IPS-18c (cell line): ENCODE results near the gene ZNF511.

ENCODE experiments used
- H3K4me3 ChIP-seq: 2 replicates; pipeline ENCODE4 v1.7.0; 2013; ENCODE audit warnings: low read depth, mild to moderate bottlenecking, low read length, moderate library complexity; ENCODE audit not compliant: insufficient read depth
- H3K9me3 ChIP-seq: one replicate; pipeline ENCODE4 v1.6.1; 2013; ENCODE audit warnings: mild to moderate bottlenecking, low read length, moderate library complexity; ENCODE audit not compliant: control insufficient read depth, insufficient read depth

The ZNF511 gene

DNA sequence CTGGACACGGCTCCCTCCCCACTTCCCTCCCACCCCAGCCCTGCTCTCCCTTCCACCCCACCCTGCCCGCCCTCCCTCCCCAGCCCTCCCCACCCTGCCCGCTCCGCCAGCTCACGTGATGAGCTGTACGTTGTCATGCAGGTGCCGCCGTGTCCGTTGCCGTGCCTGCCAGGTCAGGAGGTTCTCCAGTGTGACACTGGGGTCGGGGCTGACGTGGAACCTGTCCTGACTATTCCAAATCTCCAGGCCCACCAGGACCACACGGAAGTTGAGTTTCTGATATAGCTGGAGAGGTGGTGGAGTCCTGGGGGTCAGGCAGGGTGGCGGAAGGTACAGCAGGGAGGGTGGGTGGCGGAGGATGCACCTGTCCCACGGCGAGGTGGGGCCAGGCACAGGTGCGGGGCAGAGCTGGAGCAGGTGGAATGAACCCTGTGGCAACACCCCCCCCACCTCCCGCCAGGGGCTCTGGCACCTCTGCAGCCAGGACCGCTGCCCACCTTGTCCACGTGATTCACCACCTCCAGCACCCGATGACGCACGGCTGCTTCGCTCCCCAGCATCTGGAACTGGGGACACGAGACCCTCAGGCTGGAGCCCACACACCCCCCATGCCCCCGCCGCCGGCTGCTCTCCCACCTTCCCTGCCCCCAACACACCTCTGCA is 36.3 kb upstream of the ZNF511 start:
- Histone ChIP-seq H3K4me3 (no peak overlapping the region), H3K9me3 (no peaks in the 10 kb centered on the region)

DNA sequence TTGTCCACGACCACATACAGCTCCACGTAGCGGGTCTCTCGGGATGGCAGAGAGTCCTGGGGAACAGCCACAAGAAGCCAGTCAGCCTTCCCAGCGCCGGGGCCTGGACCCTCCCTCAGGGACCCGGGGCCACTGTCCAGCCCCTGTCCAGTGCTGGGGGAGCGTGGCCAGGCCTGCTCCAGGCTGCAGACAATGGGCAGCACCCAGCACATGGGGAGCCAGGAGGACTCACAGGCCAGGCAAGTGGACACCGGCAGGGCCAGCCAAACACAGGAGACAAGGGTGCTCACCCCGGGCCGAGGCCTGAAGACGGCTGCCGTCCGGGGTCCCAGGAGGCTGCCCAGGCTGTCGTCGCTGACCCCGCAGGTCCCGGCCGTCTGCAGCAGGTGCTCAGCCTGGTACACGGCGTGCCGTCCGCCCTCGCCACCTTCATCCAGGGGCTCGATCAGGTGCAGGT is 35.7 kb upstream of the ZNF511 start:
- Histone ChIP-seq H3K9me3 (no peaks in the 10 kb centered on the region), H3K4me3 (no peak overlapping the region)

DNA sequence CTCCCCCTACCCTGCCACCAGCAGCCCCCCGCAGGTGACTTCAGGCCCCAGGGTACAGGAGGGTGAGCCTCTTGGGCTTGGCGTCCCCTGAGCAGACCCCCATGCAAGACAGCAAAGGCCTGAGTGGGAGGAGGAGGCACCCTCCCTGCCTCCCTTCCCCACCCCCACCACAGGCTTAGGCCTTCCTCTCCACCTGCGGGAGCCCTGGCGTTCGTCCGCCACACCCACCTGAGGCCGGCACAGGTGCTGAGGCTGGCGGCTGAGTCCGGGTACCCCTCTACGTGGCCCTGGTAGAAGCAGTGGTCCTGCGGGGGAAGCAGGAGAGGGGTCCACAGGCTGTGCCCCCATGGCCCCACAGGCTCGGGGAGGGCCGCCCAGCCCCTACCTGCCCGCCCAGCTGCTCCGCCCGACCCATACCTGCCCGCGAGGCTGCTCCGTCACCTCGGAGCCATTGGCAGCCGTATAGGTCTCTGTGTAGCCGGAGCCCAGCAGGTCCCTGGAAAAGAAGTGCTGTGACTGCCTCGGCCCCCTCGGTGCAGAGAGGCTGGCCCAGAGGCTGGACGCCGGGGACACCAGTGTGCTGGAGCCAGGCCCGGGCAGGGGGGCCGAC is 35.1 kb upstream of the ZNF511 start:
- Histone ChIP-seq H3K4me3 (no peak overlapping the region), H3K9me3 (no peaks in the 10 kb centered on the region)

DNA sequence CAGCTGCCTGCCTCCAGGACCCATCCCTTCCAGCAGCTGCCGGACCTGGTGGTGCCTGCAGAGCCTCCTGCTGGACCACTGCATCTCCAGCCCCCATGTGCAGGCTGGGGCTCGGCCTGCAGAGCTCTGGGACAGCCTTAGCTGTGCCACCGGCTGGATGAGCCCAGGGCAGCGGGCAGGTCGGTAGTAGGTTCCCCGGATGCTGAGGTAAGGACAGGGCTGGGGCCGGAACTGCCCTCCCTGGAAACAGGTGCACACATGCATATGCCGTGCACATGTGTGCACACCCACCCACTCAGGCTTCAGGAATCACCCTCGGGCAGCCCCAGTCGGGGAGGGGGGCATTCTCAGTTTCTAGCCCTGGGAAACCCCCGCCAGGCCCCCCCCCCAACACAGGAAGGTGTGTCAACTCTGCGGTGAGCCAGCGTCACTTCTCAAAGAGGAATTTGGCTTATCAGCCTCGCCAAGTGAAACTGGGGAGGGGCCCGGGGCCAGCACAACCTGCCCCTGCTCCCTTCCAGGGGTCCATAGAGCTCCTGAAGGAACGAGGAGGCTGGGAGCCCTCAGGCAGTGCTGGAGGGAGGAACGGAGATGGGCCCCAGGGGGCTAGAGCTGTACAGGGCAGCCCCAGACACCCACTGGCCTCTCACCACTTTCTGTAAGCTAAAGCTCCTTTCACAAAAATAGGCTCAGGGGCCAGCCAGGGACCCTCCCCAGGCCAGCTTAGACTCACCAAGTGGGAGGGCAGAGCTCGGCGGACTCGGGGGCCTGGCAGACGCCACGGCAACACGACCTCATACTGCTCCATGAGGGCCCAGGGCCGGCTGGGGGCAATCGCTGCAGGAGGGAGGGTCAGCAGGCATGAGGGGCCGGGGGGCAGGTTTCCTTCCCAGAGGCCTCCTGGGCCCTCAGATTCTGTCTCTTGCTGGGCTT is 33.7 kb upstream of the ZNF511 start:
- no peak overlapping the region for H3K4me3 ChIP-seq
- H3K9me3 ChIP-seq = no peaks in the 10 kb centered on the region

DNA sequence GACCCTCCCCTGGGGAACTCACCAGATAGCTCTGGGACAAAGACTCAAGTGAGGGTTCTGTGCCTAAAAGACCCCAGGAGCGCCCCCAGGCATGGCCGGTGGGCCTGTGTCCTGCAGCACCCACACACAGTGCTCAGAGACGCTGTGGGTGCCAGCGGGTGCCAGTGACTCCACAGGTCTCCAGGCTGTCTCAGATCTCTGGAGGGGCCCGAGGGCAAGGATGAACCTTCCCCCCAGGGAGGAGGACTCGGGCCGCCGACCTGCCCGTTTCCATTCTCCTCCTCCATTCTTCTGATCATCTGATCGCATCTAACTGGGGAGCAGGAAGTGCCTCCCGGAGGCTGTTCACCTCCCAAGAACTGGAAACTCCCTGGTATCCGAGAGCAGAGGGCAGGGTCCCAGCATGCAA is 33.0 kb upstream of the ZNF511 start:
- no peak overlapping the region for H3K4me3 ChIP-seq
- no peaks in the 10 kb centered on the region for H3K9me3 ChIP-seq

DNA sequence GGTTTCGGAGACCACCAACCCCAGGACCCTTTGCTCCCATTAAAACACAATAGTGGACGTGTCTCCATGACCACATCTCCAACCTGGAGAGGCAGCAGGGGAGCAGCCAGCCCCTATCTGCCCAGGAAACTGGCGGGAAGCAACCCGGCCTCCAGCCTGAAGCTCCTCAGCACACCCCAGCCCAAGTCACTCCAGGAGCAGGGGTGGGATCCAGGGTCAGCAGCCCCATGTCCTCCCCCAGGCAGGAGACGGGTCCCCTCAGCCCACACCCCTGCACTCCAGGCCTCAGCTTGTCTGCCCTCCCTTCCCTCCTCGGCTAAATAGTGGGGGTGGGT is 32.6 kb upstream of the ZNF511 start:
- peak overlapping the region; percentile 40; the same call in 1 of the 2 replicates for H3K4me3 ChIP-seq
- H3K9me3 ChIP-seq = no peaks in the 10 kb centered on the region

DNA sequence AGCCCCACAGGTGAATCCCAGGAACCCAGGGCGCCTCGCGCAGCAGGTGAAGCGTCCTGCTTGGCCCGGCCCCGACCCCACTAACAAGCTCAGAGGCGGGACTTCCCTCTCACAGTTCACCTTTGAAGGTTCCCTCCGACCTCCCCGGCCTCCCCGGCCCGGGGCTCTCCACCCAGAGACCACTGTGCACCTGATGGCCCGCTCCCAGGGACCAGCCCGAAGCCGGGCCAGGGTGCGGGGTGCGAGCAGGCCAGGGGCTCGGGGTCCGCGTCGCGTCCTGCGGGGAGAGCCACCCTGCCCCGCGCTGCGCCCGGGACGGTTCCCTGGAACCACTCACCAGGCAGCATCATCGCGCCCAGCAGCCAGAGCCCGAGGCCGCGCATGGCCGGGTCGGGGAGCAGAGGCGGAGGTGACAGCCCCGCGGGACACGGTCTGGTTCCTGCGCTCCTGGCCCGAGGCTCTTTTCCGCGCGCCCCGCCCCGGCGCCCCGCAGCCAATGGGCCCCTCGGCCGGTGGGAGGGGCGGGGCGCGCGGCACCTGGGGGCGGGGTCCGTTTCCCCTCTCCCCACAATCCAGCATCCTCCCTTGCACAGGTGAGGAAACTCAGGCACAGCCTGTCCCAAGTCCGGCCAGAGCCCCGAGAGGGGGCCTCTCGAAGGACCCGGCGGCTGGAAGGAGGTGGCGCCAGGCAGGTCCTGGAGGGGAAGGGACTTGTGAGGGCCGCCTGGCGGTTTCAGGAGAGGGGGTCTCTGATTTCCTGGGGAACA is 32.1 kb upstream of the ZNF511 start, which contains the start of gene ADAM8:
ADAM8 (minus strand) TSS at position 434 of the 767 bp plus-strand sequence; CDS start at position 383, 51 bp downstream.
- no peaks in the 10 kb centered on the region for H3K9me3 ChIP-seq
- H3K4me3 ChIP-seq = peak within 1 kb of the TSS; percentile 40

DNA sequence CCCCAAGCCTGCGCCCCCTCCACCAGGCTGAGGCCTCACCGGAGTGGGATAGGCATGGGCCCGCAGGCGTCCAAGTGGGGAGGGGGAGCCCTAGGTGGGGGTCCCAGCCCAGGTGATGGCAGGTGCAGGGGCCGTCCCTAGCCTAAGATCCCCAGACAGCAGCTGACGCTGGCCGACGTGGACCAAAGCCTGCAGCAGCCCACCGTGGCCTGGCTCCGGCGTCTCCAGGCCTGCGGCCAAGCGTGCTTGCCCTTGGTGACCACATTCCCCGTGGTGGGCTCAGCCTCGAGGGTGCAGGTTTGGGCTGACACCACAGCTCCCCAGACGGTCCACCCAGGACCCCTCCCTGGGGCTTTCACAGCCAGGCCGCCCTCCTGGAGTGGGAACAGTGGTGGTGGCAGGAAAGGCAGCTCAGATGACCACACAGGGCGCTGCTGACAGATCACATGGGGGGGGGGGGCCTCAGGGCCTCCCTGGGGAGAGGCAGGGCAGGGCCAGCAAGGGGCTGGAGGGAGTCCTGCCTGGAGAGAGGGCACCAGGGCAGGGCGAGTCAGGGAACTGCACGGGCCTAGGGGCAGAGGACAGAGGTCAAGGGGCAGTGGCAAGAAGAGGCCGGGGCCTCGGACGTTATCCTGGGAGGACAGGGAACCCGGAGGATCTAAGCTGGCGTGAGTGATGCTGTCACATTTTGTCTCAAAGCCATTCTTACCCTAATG is 31.3 kb upstream of the ZNF511 start:
- Histone ChIP-seq H3K4me3 (peak overlapping the region; percentile 28), H3K9me3 (no peaks in the 10 kb centered on the region)

DNA sequence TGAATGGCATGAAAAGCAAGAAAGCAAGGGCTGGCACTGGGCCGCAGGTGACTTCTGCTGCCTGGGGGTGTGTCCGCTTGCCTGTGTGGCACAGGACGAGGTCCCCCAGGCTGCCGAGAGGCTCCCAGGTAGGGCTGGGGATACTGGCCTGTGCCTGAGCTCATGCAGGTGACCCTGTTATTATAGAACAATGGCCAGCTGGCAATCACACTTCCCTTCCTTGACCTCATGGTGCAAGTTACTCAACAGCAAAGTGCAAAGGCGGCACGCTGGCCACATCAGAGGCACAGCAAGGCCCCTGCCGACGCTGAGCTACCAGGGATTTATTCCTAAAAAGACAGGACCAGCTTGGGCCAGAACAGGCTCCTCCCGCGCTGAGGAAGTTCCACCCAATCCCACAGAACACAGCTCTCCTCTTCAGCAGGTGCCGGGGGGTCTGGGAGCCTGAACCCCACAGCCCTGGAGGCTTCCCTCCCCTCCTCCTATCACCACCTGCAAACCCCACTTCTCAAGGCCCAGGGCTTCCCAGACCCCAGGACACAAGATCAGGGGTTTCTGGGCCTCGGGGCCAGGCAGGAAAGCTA is 30.6 kb upstream of the ZNF511 start:
- H3K4me3 ChIP-seq = no peak overlapping the region
- H3K9me3 ChIP-seq = no peaks in the 10 kb centered on the region

DNA sequence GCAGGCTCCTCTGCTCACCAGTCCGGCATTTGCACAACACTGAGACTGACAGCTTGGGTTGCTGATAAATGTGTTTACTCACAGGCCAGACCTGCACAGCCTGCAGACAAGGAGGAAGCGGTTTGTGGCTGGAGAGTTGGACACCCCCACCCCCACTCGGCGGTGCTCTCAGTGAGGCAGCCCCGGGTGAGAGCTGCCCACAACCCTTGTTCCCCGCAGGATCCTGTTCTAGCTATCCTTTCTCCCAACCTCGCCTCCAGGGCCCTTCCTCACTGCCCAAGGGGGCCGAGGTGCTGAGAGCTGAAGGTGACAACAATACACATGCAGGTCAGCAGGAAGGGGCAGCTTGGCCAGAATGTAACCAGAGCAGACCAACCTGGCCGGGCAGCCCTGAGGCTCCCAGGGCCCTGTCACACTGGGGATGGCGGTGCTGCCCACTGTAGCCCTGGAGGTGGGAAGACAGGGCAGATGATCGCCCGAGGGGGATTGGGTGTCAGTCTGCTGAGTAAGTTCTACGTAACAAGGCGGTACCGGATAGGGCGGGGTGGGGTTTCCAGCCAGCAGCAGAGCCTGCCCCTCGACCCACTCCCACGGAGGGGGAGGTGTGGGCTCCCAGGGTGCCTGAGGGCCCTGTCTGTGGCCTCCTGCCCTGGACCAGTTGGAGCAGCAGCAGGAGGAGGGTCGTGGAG is 30.0 kb upstream of the ZNF511 start:
- H3K9me3 ChIP-seq = no peaks in the 10 kb centered on the region
- H3K4me3 ChIP-seq = no peak overlapping the region

DNA sequence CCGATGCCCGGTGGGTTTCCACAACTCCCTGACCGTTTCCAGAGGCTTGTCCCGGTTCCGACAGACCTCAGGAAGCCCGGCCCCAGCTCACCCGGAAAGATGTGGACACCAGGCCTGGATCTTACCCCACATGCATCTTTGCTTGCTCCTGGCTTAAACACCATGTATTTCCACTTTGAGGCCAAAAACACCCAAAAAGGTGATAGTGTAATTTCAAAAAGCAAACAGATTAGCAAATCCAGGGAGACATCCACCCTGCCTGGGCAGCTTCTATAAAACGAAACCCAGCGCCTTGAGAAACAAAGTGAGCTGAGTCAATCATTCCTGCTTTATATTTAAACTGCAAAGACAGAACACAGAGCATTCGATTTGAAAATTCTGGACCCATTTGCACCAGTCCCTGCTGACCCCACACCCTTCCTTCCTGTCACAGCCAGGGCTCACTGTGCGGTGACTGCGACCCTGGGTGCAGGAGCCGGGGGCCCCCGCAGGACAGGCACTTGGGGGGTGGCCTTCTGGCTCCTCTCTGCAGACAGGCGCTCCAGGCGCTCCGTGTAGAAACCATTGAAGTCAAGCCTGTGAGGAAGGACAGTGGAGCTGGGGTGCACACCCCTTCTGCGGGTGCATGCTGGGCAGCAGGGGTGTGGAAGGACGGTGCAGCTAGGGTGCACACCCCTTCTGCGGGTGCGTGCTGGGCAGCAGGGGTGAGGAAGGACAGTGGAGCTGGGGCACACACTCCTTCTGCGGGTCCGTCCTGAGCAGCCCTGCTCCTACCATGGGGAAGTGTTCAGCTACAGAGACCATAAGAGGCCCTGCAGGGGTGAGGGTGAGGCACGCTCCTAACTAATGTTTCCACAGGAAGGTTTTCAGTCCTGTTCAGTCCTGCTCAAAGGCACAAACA is 29.1 kb upstream of the ZNF511 start:
- Histone ChIP-seq H3K9me3 (no peaks in the 10 kb centered on the region), H3K4me3 (no peak overlapping the region)

DNA sequence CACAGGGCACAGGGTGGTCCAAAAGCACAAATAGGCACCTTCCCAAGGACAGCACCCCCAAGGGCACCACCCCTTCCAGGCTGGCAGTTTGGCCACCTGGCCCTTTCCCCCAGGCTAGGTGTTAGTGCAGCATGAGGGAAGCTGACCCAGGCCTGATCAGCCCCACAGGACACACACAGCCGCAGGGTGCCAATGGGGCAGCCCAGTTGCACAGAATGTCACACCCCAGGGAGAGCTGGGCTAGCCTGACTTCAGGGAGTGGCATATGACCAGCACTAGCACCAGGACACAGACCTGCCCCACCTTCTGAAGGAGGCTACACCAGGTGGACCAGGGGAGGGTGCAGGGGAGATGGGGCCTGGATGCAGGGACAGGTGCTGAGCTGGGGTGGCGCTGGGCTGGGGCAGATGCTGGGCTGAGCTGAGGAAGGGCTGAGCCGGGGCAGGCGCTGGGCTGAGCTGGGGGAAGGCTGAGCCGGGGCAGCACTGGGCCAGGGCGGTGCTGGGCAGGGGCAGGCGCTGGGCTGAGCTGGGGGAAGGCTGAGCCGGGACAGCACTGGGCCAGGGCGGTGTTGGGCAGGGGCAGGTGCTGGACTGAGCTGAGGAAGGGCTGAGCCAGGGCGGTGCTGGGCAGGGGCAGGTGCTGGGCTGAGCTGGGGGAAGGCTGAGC is 28.2 kb upstream of the ZNF511 start:
- no peak overlapping the region for H3K4me3 ChIP-seq
- H3K9me3 ChIP-seq = no peaks in the 10 kb centered on the region

DNA sequence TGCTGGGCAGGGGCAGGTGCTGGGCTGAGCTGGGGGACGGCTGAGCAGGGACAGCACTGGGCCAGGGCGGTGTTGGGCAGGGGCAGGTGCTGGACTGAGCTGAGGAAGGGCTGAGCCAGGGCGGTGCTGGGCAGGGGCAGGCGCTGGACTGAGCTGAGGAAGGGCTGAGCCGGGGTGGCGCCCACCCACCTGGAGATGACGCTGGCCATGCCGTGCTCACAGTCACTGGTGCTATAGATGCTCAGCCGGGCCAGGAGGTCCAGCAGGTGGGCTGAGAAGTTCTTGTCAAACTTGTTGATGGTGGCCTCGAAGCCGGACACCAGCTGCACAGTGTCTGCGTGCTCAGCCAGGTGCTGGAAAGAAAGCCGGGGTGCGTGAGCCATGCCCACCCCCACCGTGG is 27.6 kb upstream of the ZNF511 start:
- Histone ChIP-seq H3K4me3 (no peak overlapping the region), H3K9me3 (no peaks in the 10 kb centered on the region)

DNA sequence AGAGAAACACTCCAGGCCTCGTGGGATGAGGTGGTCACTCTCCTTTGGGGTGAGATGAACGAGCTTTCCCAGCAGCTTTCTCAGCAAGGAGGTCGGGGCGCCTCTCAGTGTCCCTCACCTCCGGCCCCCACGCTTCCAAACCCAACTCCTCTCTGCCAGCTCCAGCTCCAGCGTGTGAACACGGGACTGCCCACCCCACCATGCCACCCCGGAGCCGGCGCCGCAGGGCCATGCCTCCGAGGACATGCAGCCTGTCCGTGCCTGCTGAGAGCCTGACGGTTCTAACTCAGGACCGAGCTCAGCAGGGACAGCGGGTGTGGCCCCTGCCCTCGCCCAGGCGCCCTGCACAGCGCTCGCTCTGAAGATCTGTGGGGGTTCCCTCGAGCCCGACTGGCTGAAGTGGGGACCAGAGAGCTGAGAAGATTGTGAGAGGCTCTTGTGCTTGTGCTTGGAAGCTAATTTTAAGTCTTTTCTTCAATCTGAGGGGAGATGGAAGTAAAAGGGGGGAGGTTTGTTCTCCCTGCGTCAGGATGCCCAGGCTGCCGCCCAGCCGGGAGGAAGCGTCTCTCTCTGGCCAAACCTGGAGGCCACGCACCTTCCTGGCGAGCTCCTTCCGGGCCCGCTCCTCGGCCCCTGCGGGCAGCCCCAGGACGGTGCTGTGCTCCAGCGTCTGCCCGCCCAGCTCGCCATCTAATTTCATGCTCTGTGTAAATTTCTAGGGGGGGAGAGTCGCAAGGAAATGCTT is 26.9 kb upstream of the ZNF511 start:
- no peak overlapping the region for H3K4me3 ChIP-seq
- H3K9me3 ChIP-seq = no peaks in the 10 kb centered on the region
